HG03159 (cell line): ENCODE results near the gene UBTFL1.
"Not testable (repeated sequence)": the region's sequence is repeated elsewhere in the genome, so short reads cannot be mapped to it uniquely, and the experiment has no call there.

Source experiments
- ATAC-seq: cut with Tn5 transposase; IDR thresholded peaks from one replicate; pipeline ENCODE4 v1.9.1; 2021; ENCODE audit warnings: mild to moderate bottlenecking, moderate library complexity; ENCODE audit not compliant: unreplicated experiment

UBTFL1 gene

GRCh38 chr11:90085650-90086049 lies at the start of gene UBTFL1:
Gene UBTFL1, plus strand, starts transcription at chr11:90085950. Its CDS starts 0 bp downstream, at chr11:90085950.
- not testable (repeated sequence) for ATAC-seq

- not testable (repeated sequence) for ATAC-seq
Measured at GRCh38 chr11:90051591-90052209, 34.0 kb upstream of the UBTFL1 start.

GRCh38 chr11:90052311-90052710 lies 33.4 kb upstream of the UBTFL1 start:
- not testable (repeated sequence) for ATAC-seq

GRCh38 chr11:90053545-90053944 lies 32.2 kb upstream of the UBTFL1 start:
- not testable (repeated sequence) for ATAC-seq

GRCh38 chr11:90088731-90089130 lies 3.0 kb downstream of the UBTFL1 start:
- not testable (repeated sequence) for ATAC-seq

GRCh38 chr11:90095230-90095924 lies 9.6 kb downstream of the UBTFL1 start:
- ATAC-seq: not testable (repeated sequence)

GRCh38 chr11:90098261-90098660 lies 12.5 kb downstream of the UBTFL1 start:
- ATAC-seq: not testable (repeated sequence)

- no peak for ATAC-seq
Measured at GRCh38 chr11:90100431-90100830, 14.7 kb downstream of the UBTFL1 start.

GRCh38 chr11:90113541-90113940 lies 27.8 kb downstream of the UBTFL1 start:
- ATAC-seq: no peak

- no peak for ATAC-seq
Measured at GRCh38 chr11:90120191-90120590, 34.4 kb downstream of the UBTFL1 start.

- no peak for ATAC-seq
Measured at GRCh38 chr11:90124371-90124770, 38.6 kb downstream of the UBTFL1 start.

GRCh38 chr11:90124946-90125345 lies 39.2 kb downstream of the UBTFL1 start:
- no peak for ATAC-seq

- no peak for ATAC-seq
Measured at GRCh38 chr11:90133560-90134477, 48.1 kb downstream of the UBTFL1 start.

GRCh38 chr11:90134478-90135003 lies 48.8 kb downstream of the UBTFL1 start, which contains the start of gene NAALAD2:
Gene NAALAD2, plus strand, starts transcription at chr11:90134663. Its CDS starts 96 bp downstream, at chr11:90134759.
- peak; percentile 70 for ATAC-seq

- ATAC-seq: no peak
Measured at GRCh38 chr11:90135016-90135415, 49.3 kb downstream of the UBTFL1 start.
